H9 (cell line): ENCODE data around the gene PITPNM2. TPM values are rescaled to one million over a fixed set of nuclear protein-coding genes. Genes with fewer than 3 reads are reported as not detected.

Source experiments
- DNase-seq: peaks from one replicate; pipeline ENCODE4 v3.0.0-alpha.2; 2017
- H2AFZ ChIP-seq: one replicate; pipeline ENCODE4 v1.6.1; 2013; ENCODE audit warnings: mild to moderate bottlenecking, low read length, control low read depth, moderate library complexity
- H2AK5ac ChIP-seq: 2 replicates; pipeline ENCODE4 v1.6.1; 2013; ENCODE audit warnings: low read length, control low read depth, mixed read lengths; ENCODE audit not compliant: insufficient read length
- H2BK120ac ChIP-seq: one replicate; pipeline ENCODE4 v1.6.1; 2013; ENCODE audit warnings: low read depth, mild to moderate bottlenecking, low read length, control low read depth, inconsistent platforms; ENCODE audit not compliant: poor library complexity, severe bottlenecking
- H2BK12ac ChIP-seq: 2 replicates; pipeline ENCODE4 v1.6.1; 2013; ENCODE audit warnings: low read length, control low read depth, mixed read lengths, low read depth; ENCODE audit not compliant: insufficient read length
- H2BK15ac ChIP-seq: 2 replicates; pipeline ENCODE4 v1.6.1; 2013; ENCODE audit warnings: low read depth, low read length, control low read depth
- H2BK20ac ChIP-seq: one replicate; pipeline ENCODE4 v1.6.1; 2013; ENCODE audit warnings: low read depth, mild to moderate bottlenecking, low read length, control low read depth, inconsistent platforms; ENCODE audit not compliant: poor library complexity, severe bottlenecking
- H2BK5ac ChIP-seq: 2 replicates; pipeline ENCODE4 v1.6.1; 2013; ENCODE audit warnings: low read length, control low read depth, mixed read lengths; ENCODE audit not compliant: insufficient read length
- H3K14ac ChIP-seq: 2 replicates; pipeline ENCODE4 v1.6.1; 2013; ENCODE audit warnings: low read length, control low read depth; ENCODE audit not compliant: insufficient read depth
- H3K18ac ChIP-seq: 2 replicates; pipeline ENCODE4 v1.6.1; 2013; ENCODE audit warnings: low read depth, mild to moderate bottlenecking, mixed read lengths, low read length, control low read depth; ENCODE audit not compliant: insufficient read length
- H3K23ac ChIP-seq: 2 replicates; pipeline ENCODE4 v1.6.1; 2013; ENCODE audit warnings: low read length, control low read depth, mixed read lengths, low read depth; ENCODE audit not compliant: insufficient read length
- H3K23me2 ChIP-seq: 2 replicates; pipeline ENCODE4 v1.6.1; 2013; ENCODE audit warnings: low read depth, mild to moderate bottlenecking, mixed read lengths, low read length, control low read depth; ENCODE audit not compliant: insufficient read length, poor library complexity, severe bottlenecking
- H3K27ac ChIP-seq: 2 replicates; pipeline ENCODE4 v1.5.1; 2013; ENCODE audit warnings: low read length, control low read depth, mixed read lengths, low read depth; ENCODE audit not compliant: insufficient read length
- H3K27me3 ChIP-seq: 2 replicates; pipeline ENCODE4 v1.6.1; 2013; ENCODE audit warnings: low read length, control low read depth, inconsistent platforms; ENCODE audit not compliant: insufficient read depth
- H3K4ac ChIP-seq: 2 replicates; pipeline ENCODE4 v1.6.1; 2013; ENCODE audit warnings: low read depth, mild to moderate bottlenecking, control low read depth, inconsistent platforms, low read length, moderate library complexity
- H3K4me1 ChIP-seq: 2 replicates; pipeline ENCODE4 v1.6.1; 2013; ENCODE audit warnings: low read length, control low read depth, inconsistent platforms; ENCODE audit not compliant: insufficient read depth
- H3K4me2 ChIP-seq: 2 replicates; pipeline ENCODE4 v1.6.1; 2013; ENCODE audit warnings: low read length, control low read depth, mixed read lengths; ENCODE audit not compliant: insufficient read length, insufficient read depth
- H3K56ac ChIP-seq: 2 replicates; pipeline ENCODE4 v1.6.1; 2013; ENCODE audit warnings: low read depth, mild to moderate bottlenecking, mixed read lengths, low read length, control low read depth; ENCODE audit not compliant: insufficient read length
- H3K79me1 ChIP-seq: 2 replicates; pipeline ENCODE4 v1.6.1; 2013; ENCODE audit warnings: low read depth, mild to moderate bottlenecking, moderate library complexity, low read length, control low read depth, inconsistent platforms; ENCODE audit not compliant: insufficient read depth, poor library complexity, severe bottlenecking
- H3K79me2 ChIP-seq: 2 replicates; pipeline ENCODE4 v1.6.1; 2013; ENCODE audit warnings: low read length, control low read depth, inconsistent platforms; ENCODE audit not compliant: insufficient read depth
- H3K9ac ChIP-seq: 2 replicates; pipeline ENCODE4 v1.6.1; 2013; ENCODE audit warnings: low read length, control low read depth, mixed read lengths; ENCODE audit not compliant: insufficient read length; ENCODE audit errors: extremely low read depth
- H3K9me3 ChIP-seq: one replicate; pipeline ENCODE4 v1.6.1; 2013; ENCODE audit warnings: low read depth, low read length, inconsistent platforms; ENCODE audit not compliant: control insufficient read depth
- H3T11ph ChIP-seq: one replicate; pipeline ENCODE4 v1.6.1; 2013; ENCODE audit warnings: mild to moderate bottlenecking, low read length, control low read depth, inconsistent platforms
- H4K20me1 ChIP-seq: one replicate; pipeline ENCODE4 v1.6.1; 2013; ENCODE audit not compliant: control insufficient read depth, insufficient read length, insufficient read depth
- H4K5ac ChIP-seq: 2 replicates; pipeline ENCODE4 v1.6.1; 2013; ENCODE audit warnings: low read depth, mild to moderate bottlenecking, mixed read lengths, low read length, control low read depth; ENCODE audit not compliant: insufficient read length
- H4K8ac ChIP-seq: replicated peaks from 2 replicates; pipeline ENCODE4 v1.6.1; 2013; ENCODE audit warnings: low read length, control low read depth, mixed read lengths, low read depth; ENCODE audit not compliant: insufficient read length
- H4K91ac ChIP-seq: 2 replicates; pipeline ENCODE4 v1.6.1; 2013; ENCODE audit warnings: low read depth, mild to moderate bottlenecking, moderate library complexity, mixed read lengths, low read length, control low read depth; ENCODE audit not compliant: insufficient read length
- H3K27ac Mint-ChIP-seq, 3 experiments: 2 replicates in 2 of 3; 3 replicates in 1 of 3; pipeline ENCODE4 v1.8.0; 2020 to 2021; ENCODE audit warnings: mixed read lengths in 3 of 3, mild to moderate bottlenecking in 1 of 3, moderate library complexity in 1 of 3
- H3K27me3 Mint-ChIP-seq: 2 replicates; pipeline ENCODE4 v1.8.0; 2021; ENCODE audit warnings: low read depth, mild to moderate bottlenecking, moderate library complexity, mixed read lengths
- H3K36me3 Mint-ChIP-seq, 3 experiments: 2 replicates in 2 of 3; 3 replicates in 1 of 3; pipeline ENCODE4 v1.8.0; 2020 to 2021; ENCODE audit warnings: low read depth in 3 of 3, mixed read lengths in 3 of 3; ENCODE audit not compliant: insufficient read depth in 1 of 3
- H3K4me1 Mint-ChIP-seq, 2 experiments: 2 replicates each; pipeline ENCODE4 v1.8.0; 2020; ENCODE audit warnings: mixed read lengths in 2 of 2
- H3K4me3 Mint-ChIP-seq, 2 experiments: 2 replicates in 1 of 2; 3 replicates in 1 of 2; pipeline ENCODE4 v1.8.0; 2020 to 2021; ENCODE audit warnings: mild to moderate bottlenecking in 2 of 2, mixed read lengths in 2 of 2, moderate library complexity in 1 of 2
- H3K9me3 Mint-ChIP-seq, 2 experiments: 2 replicates in 1 of 2; 3 replicates in 1 of 2; pipeline ENCODE4 v1.8.0; 2020; ENCODE audit warnings: mild to moderate bottlenecking in 2 of 2, mixed read lengths in 2 of 2, moderate library complexity in 1 of 2
- WGBS: extraction: QIAGEN DNeasy Blood & Tissue Kit; methylation state at CpG from one replicate; pipeline ENCODE4 v1.1.7; 2013; ENCODE audit warnings: missing lambda C conversion rate, low lambda C conversion rate, mixed read lengths; ENCODE audit not compliant: insufficient read length; ENCODE audit errors: extremely low coverage; 5-methylcytosine and 5-hydroxymethylcytosine counted together
- total RNA-seq: library from RNA; stranded (reverse); gene quantifications from 2 replicates; pipeline ENCODE4 v1.2.1, GENCODE V29; 2021
- TF ChIP-seq, protein P1 (sequence below): fragments of 200-600 bp; sonication (generic); conservative IDR thresholded peaks from 3 replicates; pipeline ENCODE4 v1.8.0; 2021; ENCODE audit warnings: antibody characterized with exemption, mild to moderate bottlenecking

The PITPNM2 gene
- total RNA-seq, 1 experiment from 2014 or later: 1.2 TPM

DNA sequence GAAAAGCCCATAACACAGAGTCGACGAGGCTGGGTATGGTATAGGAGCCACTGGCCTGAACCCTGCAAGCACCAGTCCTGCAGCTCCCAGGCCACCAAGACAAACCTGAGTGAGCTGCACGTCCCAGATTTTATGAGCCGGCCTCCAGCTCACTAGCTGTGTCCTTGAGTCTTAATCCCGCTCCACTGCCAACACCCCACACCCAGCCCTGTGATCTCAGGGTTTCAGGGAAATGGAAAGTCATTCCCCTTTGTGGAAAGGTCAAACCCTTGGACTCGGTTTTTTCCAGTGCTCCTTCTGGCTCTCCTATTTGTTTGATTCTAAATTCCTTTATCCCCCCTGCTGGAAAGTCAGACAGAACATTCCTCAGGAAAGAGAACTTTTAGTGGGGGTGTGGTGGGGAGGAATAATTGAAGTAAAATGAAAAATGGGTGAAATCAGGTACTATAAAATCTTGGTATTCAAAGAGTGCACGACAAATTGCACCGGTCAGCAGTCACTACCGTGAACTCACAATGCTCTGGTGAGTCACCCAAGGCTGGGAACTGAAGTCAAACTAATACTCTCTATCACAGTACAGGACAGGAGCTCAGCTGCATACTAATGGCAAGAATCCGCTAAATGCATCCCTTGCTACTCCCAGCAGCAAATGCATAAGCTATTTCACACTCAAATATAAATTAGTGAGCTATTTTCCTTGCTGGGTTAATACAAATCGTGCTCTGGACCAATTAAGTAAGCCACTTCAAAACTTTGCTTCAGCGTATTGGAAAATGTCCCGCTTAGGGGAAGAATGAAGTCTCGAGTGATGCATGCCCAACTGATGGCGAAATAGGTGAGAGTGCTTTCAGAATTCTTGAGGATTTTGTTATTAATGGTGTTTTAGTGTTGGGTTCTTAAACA lies 9.0 kb downstream of the PITPNM2 start:
- no peak for DNase-seq
- Histone ChIP-seq H3K27me3 (no peaks in the 10 kb centered on the region), H3K79me2 (no peaks in the 10 kb centered on the region), H3K23ac (no peak overlapping the region), H3K9me3 (no peaks in the 10 kb centered on the region), H2BK15ac (no peak overlapping the region), H3T11ph (no peak overlapping the region), H4K20me1 (no peaks in the 10 kb centered on the region), H3K9ac (no peak overlapping the region), H2BK20ac (no peak overlapping the region), H3K56ac (no peak overlapping the region), H3K4me1 (no peaks in the 10 kb centered on the region), H2BK5ac (no peak overlapping the region), H2AK5ac (no peak overlapping the region), H3K27ac (no peak overlapping the region), H3K4me2 (no peak overlapping the region), H3K18ac (no peak overlapping the region), H2AFZ (no peak overlapping the region), H4K5ac (no peak overlapping the region), H4K91ac (no peak overlapping the region), H2BK120ac (no peak overlapping the region), H3K4ac (no peak overlapping the region), H4K8ac (no peak overlapping the region), H3K14ac (no peak overlapping the region; the same call in 1 of the 2 replicates), H3K23me2 (no peaks in the 10 kb centered on the region), H2BK12ac (no peak overlapping the region), H3K79me1 (no peaks in the 10 kb centered on the region)
- Mint-ChIP-seq H3K27ac (no peak overlapping the region), H3K36me3 (peaks cover 0 to 2% (median 0%) of the 10 kb centered on the region in 3 experiments; a peak in 1 of 7 replicates), H3K9me3 (peaks cover 0 to 3% of the 10 kb centered on the region in 2 experiments; a peak in 1 of 5 replicates), H3K4me1 (peaks cover 34 to 39% of the 10 kb centered on the region in 2 experiments), H3K4me3 (no peak overlapping the region), H3K27me3 (peaks cover 9% of the 10 kb centered on the region)
- no CpG with 5 or more reads among the region's 15 CpGs for WGBS
- TF ChIP-seq, protein P1, sequence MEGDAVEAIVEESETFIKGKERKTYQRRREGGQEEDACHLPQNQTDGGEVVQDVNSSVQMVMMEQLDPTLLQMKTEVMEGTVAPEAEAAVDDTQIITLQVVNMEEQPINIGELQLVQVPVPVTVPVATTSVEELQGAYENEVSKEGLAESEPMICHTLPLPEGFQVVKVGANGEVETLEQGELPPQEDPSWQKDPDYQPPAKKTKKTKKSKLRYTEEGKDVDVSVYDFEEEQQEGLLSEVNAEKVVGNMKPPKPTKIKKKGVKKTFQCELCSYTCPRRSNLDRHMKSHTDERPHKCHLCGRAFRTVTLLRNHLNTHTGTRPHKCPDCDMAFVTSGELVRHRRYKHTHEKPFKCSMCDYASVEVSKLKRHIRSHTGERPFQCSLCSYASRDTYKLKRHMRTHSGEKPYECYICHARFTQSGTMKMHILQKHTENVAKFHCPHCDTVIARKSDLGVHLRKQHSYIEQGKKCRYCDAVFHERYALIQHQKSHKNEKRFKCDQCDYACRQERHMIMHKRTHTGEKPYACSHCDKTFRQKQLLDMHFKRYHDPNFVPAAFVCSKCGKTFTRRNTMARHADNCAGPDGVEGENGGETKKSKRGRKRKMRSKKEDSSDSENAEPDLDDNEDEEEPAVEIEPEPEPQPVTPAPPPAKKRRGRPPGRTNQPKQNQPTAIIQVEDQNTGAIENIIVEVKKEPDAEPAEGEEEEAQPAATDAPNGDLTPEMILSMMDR: no peak
